IMR-90 (cell line): Measurements from ENCODE around the gene ANO10. TPM values are rescaled to one million over a fixed set of nuclear protein-coding genes. Genes with fewer than 3 reads are reported as not detected.
A peak's percentile ranks its signal among the peaks of the same experiment; 100 is the strongest.

Source experiments
- ATAC-seq: fragments of 200-7000 bp; cut with Tn5 transposase; 2 replicates; pipeline ENCODE4 v1.9.1; 2020; ENCODE audit warnings: low read depth, mild to moderate bottlenecking, moderate library complexity
- BruUV-seq: library from RNA; stranded (reverse); fragments of 400-500 nt; replicated peaks from 2 replicates; lab custom pipeline; 2021; lab: Mats Ljungman, UMichigan
- CTCF ChIA-PET: fragments of 300-600 bp; formaldehyde crosslinking; extraction: SDS; loops from one replicate; lab custom pipeline; 2021; ENCODE audit warnings: antibody characterized with exemption; lab: Yijun Ruan, JAX
- POLR2A ChIA-PET: fragments of 300-600 bp; sonication (Branson Sonifier 250); formaldehyde crosslinking; loops from one replicate; lab custom pipeline; 2022; ENCODE audit warnings: antibody characterized with exemption; ENCODE audit not compliant: unreplicated experiment; lab: Charles Lee
- DNase-seq: peaks from one replicate; pipeline ENCODE4 v3.0.0; 2013
- H2AFZ ChIP-seq: replicated peaks from 2 replicates; pipeline ENCODE3; 2013; ENCODE audit warnings: low read length, mild to moderate bottlenecking; ENCODE audit not compliant: poor library complexity
- H2AK5ac ChIP-seq: 2 replicates; pipeline ENCODE4 v1.6.1; 2013; ENCODE audit warnings: low read depth, low read length, inconsistent platforms
- H2AK9ac ChIP-seq: replicated peaks from 2 replicates; pipeline ENCODE3; 2013; ENCODE audit warnings: mild to moderate bottlenecking, low read depth, low read length, moderate library complexity; ENCODE audit not compliant: poor library complexity
- H2BK120ac ChIP-seq: 2 replicates; pipeline ENCODE4 v1.6.1; 2013; ENCODE audit warnings: low read depth, low read length, inconsistent platforms
- H2BK15ac ChIP-seq: 3 replicates; pipeline ENCODE4 v1.6.1; 2013; ENCODE audit warnings: low read depth, low read length, inconsistent platforms
- H2BK20ac ChIP-seq: 2 replicates; pipeline ENCODE4 v1.6.1; 2013; ENCODE audit warnings: low read depth, mild to moderate bottlenecking, inconsistent platforms, low read length, moderate library complexity
- H2BK5ac ChIP-seq: 2 replicates; pipeline ENCODE4 v1.6.1; 2013; ENCODE audit warnings: mild to moderate bottlenecking, low read depth, low read length, inconsistent platforms; ENCODE audit not compliant: poor library complexity, severe bottlenecking
- H3K14ac ChIP-seq: replicated peaks from 2 replicates; pipeline ENCODE4 v1.6.1; 2013; ENCODE audit warnings: low read depth, low read length, inconsistent platforms
- H3K18ac ChIP-seq: 2 replicates; pipeline ENCODE4 v1.6.1; 2013; ENCODE audit warnings: low read depth, low read length, control low read depth
- H3K23ac ChIP-seq: 2 replicates; pipeline ENCODE4 v1.6.1; 2013; ENCODE audit warnings: low read depth, low read length, inconsistent platforms
- H3K27ac ChIP-seq: 2 replicates; pipeline ENCODE4 v1.5.1; 2013; ENCODE audit warnings: mild to moderate bottlenecking, control low read depth, low read length; ENCODE audit not compliant: insufficient read depth
- H3K27me3 ChIP-seq: 2 replicates; pipeline ENCODE4 v1.6.1; 2013; ENCODE audit warnings: low read length; ENCODE audit not compliant: control insufficient read depth, insufficient read depth
- H3K36me3 ChIP-seq: 2 replicates; pipeline ENCODE4 v1.6.1; 2013; ENCODE audit warnings: low read length, mixed read lengths; ENCODE audit not compliant: control insufficient read depth, insufficient read depth
- H3K4ac ChIP-seq: 2 replicates; pipeline ENCODE4 v1.6.1; 2013; ENCODE audit warnings: low read depth, low read length, inconsistent platforms
- H3K4me1 ChIP-seq: 2 replicates; pipeline ENCODE4 v1.6.1; 2013; ENCODE audit warnings: low read length, mixed read lengths; ENCODE audit not compliant: control insufficient read depth, insufficient read depth
- H3K4me2 ChIP-seq: 2 replicates; pipeline ENCODE4 v1.6.1; 2013; ENCODE audit warnings: low read depth, mild to moderate bottlenecking, control low read depth, low read length, moderate library complexity
- H3K4me3 ChIP-seq: 2 replicates; pipeline ENCODE4 v1.5.1; 2013; ENCODE audit warnings: low read depth, mild to moderate bottlenecking, control low read depth, low read length, moderate library complexity; ENCODE audit not compliant: insufficient read depth
- H3K56ac ChIP-seq: 2 replicates; pipeline ENCODE4 v1.6.1; 2013; ENCODE audit warnings: low read length, inconsistent platforms; ENCODE audit not compliant: insufficient read depth; ENCODE audit errors: extremely low read depth
- H3K79me1 ChIP-seq, 2 experiments: 2 replicates each; pipeline ENCODE4 v1.6.1; 2013; ENCODE audit warnings: low read length in 2 of 2, inconsistent platforms in 1 of 2, low read depth in 1 of 2
- H3K9ac ChIP-seq: 2 replicates; pipeline ENCODE4 v1.6.1; 2013; ENCODE audit warnings: low read depth, low read length, control low read depth
- H3K9me1 ChIP-seq: 2 replicates; pipeline ENCODE4 v1.6.1; 2013; ENCODE audit warnings: low read length, inconsistent platforms; ENCODE audit not compliant: insufficient read depth
- H3K9me3 ChIP-seq: 2 replicates; pipeline ENCODE4 v1.6.1; 2013; ENCODE audit warnings: low read length; ENCODE audit not compliant: control insufficient read depth, insufficient read depth
- H4K20me1 ChIP-seq: 2 replicates; pipeline ENCODE4 v1.6.1; 2013; ENCODE audit warnings: low read length, inconsistent platforms; ENCODE audit not compliant: insufficient read depth
- H4K5ac ChIP-seq: 2 replicates; pipeline ENCODE4 v1.6.1; 2013; ENCODE audit warnings: mild to moderate bottlenecking, low read depth, low read length, control low read depth
- H4K8ac ChIP-seq, 2 experiments: 2 replicates each; pipeline ENCODE4 v1.6.1; 2013; ENCODE audit warnings: low read depth in 2 of 2, low read length in 2 of 2, control low read depth in 1 of 2, inconsistent platforms in 1 of 2
- H4K91ac ChIP-seq: 2 replicates; pipeline ENCODE4 v1.6.1; 2013; ENCODE audit warnings: low read depth, low read length, inconsistent platforms; ENCODE audit not compliant: insufficient read depth
- FOS ChIP-seq: fragments of 150-350 bp; IDR thresholded peaks from 2 replicates; pipeline ENCODE4 v1.6.1; 2016; ENCODE audit warnings: low read depth, low read length
- MAZ ChIP-seq: IDR thresholded peaks from 2 replicates; pipeline ENCODE4 v1.6.1; 2012; ENCODE audit warnings: low read depth, mild to moderate bottlenecking, low read length, improper control_type of control experiment, moderate library complexity, borderline replicate concordance
- RAD21 ChIP-seq: IDR thresholded peaks from 2 replicates; pipeline ENCODE4 v1.6.1; 2012; ENCODE audit warnings: low read length, improper control_type of control experiment
- RCOR1 ChIP-seq: IDR thresholded peaks from 2 replicates; pipeline ENCODE4 v1.6.1; 2012; ENCODE audit warnings: mild to moderate bottlenecking, low read length, improper control_type of control experiment; ENCODE audit not compliant: insufficient replicate concordance
- RFX5 ChIP-seq: IDR thresholded peaks from 2 replicates; pipeline ENCODE4 v1.8.0; 2012; ENCODE audit warnings: low read depth, mild to moderate bottlenecking, low read length, moderate library complexity
- WGBS, 2 experiments: methylation state at CpG; one replicate each; pipeline versions ENCODE4 v1.1.5 to v1.1.7; 2013; ENCODE audit warnings: missing lambda C conversion rate in 2 of 2; ENCODE audit not compliant: insufficient read length in 1 of 2; ENCODE audit errors: extremely low coverage in 2 of 2; 5-methylcytosine and 5-hydroxymethylcytosine counted together
- dilution Hi-C: fragments of 300-500 bp; cut with HindIII; formaldehyde crosslinking; loops from one replicate; pipeline ENCODE4 v1.14.3; 2018; ENCODE audit warnings: low sequenced_read_pairs; ENCODE audit not compliant: unreplicated experiment
- in situ Hi-C: fragments of 300-500 bp; cut with MboI; formaldehyde crosslinking; loops from 3 replicates; pipeline ENCODE4 v1.14.3; 2019; ENCODE audit warnings: low sequenced_read_pairs, inconsistent platforms, mixed read lengths
- intact Hi-C: fragments of 100-400 bp; cut with micrococcal nuclease; formaldehyde crosslinking; loops from 2 replicates; pipeline ENCODE4 v1.10.0; 2022
- polyA plus RNA-seq, 3 experiments: library from polyadenylated mRNA; depleted of rRNA; stranded (reverse); fragments of >200 nt; gene quantifications; 2 replicates each; pipeline ENCODE4 v1.2.3, GENCODE V29; 2012; ENCODE audit warnings: low replicate concordance in 1 of 3
- total RNA-seq: library from RNA; depleted of rRNA; stranded (reverse); fragments of >200 nt; gene quantifications from 2 replicates; pipeline ENCODE4 v1.2.3, GENCODE V29; 2012
- TF ChIP-seq, protein P1 (sequence below): conservative IDR thresholded peaks from 2 replicates; pipeline ENCODE4 v1.5.1; 2012; ENCODE audit warnings: mild to moderate bottlenecking, low read depth, low read length, improper control_type of control experiment
- TF ChIP-seq, protein P2 (sequence below): fragments of 150-350 bp; IDR thresholded peaks from 2 replicates; pipeline ENCODE4 v1.6.1; 2016; ENCODE audit warnings: low read depth, mild to moderate bottlenecking, low read length, moderate library complexity, borderline replicate concordance

The ANO10 gene
- total and polyA plus RNA-seq, 2 of the 4 experiments (the other 2 are of a cell fraction): 28.5 to 41.6 TPM

DNA sequence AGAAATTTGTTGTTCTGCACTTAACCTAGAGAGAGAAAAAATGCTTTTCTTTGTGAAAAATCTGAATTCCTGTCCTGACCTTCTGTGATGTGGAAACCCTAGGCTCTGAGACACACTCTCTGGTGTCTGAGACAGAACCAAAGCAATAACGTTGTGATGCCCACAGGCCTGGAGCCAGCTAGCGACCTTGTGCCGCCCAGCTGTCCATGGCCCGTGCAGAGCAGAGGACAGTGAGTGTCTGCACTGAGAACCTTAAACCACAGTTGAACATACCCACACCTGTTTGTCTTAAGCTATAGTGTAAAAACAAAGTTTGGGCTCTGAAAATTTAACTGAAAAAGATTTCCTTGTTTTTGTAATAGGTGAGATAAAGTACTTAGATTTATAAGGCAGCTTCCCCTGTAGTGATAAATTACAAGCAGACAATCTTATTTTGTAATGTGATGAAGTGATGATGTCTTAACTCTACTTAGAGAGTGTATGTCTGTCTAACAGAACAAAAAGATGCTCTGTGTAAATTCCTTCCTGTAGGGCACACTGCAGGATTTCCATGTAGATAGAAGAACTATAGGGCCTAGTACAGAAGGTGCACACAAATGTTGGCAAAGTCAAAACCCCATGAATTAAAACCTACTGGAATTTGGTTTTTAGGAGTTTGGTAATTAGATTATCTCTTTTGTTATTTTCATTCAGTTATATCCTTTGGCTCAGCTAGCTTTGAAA is 272.8 kb downstream of the ANO10 start:
- intact Hi-C loops: no loop called here
- dilution Hi-C loops: no loop called here
- Histone ChIP-seq H3K36me3 (peaks cover 30% of the 10 kb centered on the region), H3K9ac (no peak overlapping the region), H2BK15ac (no peak overlapping the region), H3K23ac (no peak overlapping the region), H2BK120ac (no peak overlapping the region), H4K8ac (no peak overlapping the region), H3K4me3 (no peak overlapping the region), H2AK5ac (no peak overlapping the region), H4K5ac (no peak overlapping the region), H3K79me1 (peaks cover 10 to 37% of the 10 kb centered on the region in 2 experiments), H3K4me1 (peaks cover 2% of the 10 kb centered on the region), H3K56ac (no peak overlapping the region), H3K9me3 (peaks cover 8% of the 10 kb centered on the region), H3K18ac (no peak overlapping the region), H2AFZ (no peak overlapping the region), H2BK5ac (no peak overlapping the region), H4K20me1 (no peaks in the 10 kb centered on the region), H3K27ac (no peak overlapping the region), H4K91ac (no peak overlapping the region), H2AK9ac (no peak overlapping the region), H2BK20ac (no peak overlapping the region), H3K4ac (no peak overlapping the region), H3K9me1 (no peaks in the 10 kb centered on the region), H3K27me3 (no peaks in the 10 kb centered on the region), H3K14ac (no peak overlapping the region), H3K4me2 (no peak overlapping the region)
- ATAC-seq (no peak), DNase-seq (no peak)
- WGBS, 2 experiments: no CpG with 5 or more reads among the region's 4 CpGs
- TF ChIP-seq RAD21 (no peak), MAZ (no peak), FOS (no peak), RCOR1 (no peak), RFX5 (no peak)
- TF ChIP-seq, protein P1, sequence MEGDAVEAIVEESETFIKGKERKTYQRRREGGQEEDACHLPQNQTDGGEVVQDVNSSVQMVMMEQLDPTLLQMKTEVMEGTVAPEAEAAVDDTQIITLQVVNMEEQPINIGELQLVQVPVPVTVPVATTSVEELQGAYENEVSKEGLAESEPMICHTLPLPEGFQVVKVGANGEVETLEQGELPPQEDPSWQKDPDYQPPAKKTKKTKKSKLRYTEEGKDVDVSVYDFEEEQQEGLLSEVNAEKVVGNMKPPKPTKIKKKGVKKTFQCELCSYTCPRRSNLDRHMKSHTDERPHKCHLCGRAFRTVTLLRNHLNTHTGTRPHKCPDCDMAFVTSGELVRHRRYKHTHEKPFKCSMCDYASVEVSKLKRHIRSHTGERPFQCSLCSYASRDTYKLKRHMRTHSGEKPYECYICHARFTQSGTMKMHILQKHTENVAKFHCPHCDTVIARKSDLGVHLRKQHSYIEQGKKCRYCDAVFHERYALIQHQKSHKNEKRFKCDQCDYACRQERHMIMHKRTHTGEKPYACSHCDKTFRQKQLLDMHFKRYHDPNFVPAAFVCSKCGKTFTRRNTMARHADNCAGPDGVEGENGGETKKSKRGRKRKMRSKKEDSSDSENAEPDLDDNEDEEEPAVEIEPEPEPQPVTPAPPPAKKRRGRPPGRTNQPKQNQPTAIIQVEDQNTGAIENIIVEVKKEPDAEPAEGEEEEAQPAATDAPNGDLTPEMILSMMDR: 0 out of 2 replicates have a peak, but pooled peaks have one; percentile 17
- TF ChIP-seq, protein P2, sequence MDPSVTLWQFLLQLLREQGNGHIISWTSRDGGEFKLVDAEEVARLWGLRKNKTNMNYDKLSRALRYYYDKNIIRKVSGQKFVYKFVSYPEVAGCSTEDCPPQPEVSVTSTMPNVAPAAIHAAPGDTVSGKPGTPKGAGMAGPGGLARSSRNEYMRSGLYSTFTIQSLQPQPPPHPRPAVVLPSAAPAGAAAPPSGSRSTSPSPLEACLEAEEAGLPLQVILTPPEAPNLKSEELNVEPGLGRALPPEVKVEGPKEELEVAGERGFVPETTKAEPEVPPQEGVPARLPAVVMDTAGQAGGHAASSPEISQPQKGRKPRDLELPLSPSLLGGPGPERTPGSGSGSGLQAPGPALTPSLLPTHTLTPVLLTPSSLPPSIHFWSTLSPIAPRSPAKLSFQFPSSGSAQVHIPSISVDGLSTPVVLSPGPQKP: no peak
- BruUV-seq: TSS peak; percentile 40
- ChIA-PET POLR2A (no interaction called here), CTCF (no interaction called here)
- in situ Hi-C loops: no loop called here
